Esophagus squamous epithelium (tissue), 5 donors: ENCODE data around the gene SPTLC2. TPM values are rescaled to one million over a fixed set of nuclear protein-coding genes. Genes with fewer than 3 reads are reported as not detected.
A peak's percentile ranks its signal among the peaks of the same experiment; 100 is the strongest.

Experiments used
- DNase-seq: peaks from one replicate; lab custom pipeline; 2025; lab: John Stamatoyannopoulos, UW
- H3K27ac ChIP-seq, 4 donors: fragments of 200-600 bp; sonication (generic); one replicate each; pipeline ENCODE4 v1.5.1; 2016 to 2019; ENCODE audit warnings: mild to moderate bottlenecking in 1 of 4
- H3K27me3 ChIP-seq, 4 donors: fragments of 200-600 bp; sonication (generic); 1 replicate in 3 of 4; 2 replicates in 1 of 4; pipeline versions ENCODE4 v1.5.1 to v1.6.0; 2017 to 2021; ENCODE audit warnings: antibody characterized with exemption in 1 of 4
- H3K36me3 ChIP-seq, 3 donors: fragments of 200-600 bp; sonication (generic); one replicate each; pipeline ENCODE4 v1.5.1; 2016 to 2019
- H3K4me1 ChIP-seq, 3 donors: fragments of 200-600 bp; sonication (generic); one replicate each; pipeline ENCODE4 v1.5.1; 2017 to 2019
- H3K4me3 ChIP-seq, 4 donors: fragments of 200-600 bp; sonication (generic); 1 replicate in 3 of 4; 2 replicates in 1 of 4; pipeline ENCODE4 v1.5.1; 2016 to 2019; ENCODE audit warnings: mild to moderate bottlenecking in 2 of 4, moderate library complexity in 1 of 4
- H3K9me3 ChIP-seq, 3 donors: fragments of 200-600 bp; sonication (generic); one replicate each; pipeline ENCODE4 v1.5.1; 2016 to 2019
- POLR2A ChIP-seq, 4 donors: fragments of 450-650 bp; IDR thresholded peaks; one replicate each; pipeline ENCODE4 v1.6.1; 2017; ENCODE audit warnings: antibody characterized with exemption in 4 of 4, mild to moderate bottlenecking in 4 of 4, moderate library complexity in 3 of 4
- WGBS, 2 donors: methylation state at CpG; one replicate each; pipeline ENCODE4 v1.1.5; 2018; 5-methylcytosine and 5-hydroxymethylcytosine counted together
- intact Hi-C: fragments of 100-400 bp; cut with DNase I; formaldehyde crosslinking; loops from one replicate; pipeline ENCODE4 v1.15.0; 2022
- total RNA-seq, 4 donors: library from RNA; depleted of rRNA; stranded (reverse); fragments of >200 nt; gene quantifications; one replicate each; pipeline ENCODE4 v1.1.0, GENCODE V29; 2016
- TF ChIP-seq, protein P1 (sequence below), 6 experiments: fragments of 450-650 bp in 4 of 6; fragments of 200-600 bp in 2 of 6; sonication (generic) in 2 of 6; IDR thresholded peaks; one replicate each; pipeline ENCODE4 v1.5.1; 2016 to 2019; ENCODE audit warnings: antibody characterized with exemption in 6 of 6, mild to moderate bottlenecking in 4 of 6, moderate library complexity in 4 of 6
- donor health status: DM: yes; HTN: yes; CAD: no.

SPTLC2 gene
- total RNA-seq, 4 donors from 2014 or later: 35.1 to 50.5 (median 39.9) TPM

- TF ChIP-seq, protein P1, sequence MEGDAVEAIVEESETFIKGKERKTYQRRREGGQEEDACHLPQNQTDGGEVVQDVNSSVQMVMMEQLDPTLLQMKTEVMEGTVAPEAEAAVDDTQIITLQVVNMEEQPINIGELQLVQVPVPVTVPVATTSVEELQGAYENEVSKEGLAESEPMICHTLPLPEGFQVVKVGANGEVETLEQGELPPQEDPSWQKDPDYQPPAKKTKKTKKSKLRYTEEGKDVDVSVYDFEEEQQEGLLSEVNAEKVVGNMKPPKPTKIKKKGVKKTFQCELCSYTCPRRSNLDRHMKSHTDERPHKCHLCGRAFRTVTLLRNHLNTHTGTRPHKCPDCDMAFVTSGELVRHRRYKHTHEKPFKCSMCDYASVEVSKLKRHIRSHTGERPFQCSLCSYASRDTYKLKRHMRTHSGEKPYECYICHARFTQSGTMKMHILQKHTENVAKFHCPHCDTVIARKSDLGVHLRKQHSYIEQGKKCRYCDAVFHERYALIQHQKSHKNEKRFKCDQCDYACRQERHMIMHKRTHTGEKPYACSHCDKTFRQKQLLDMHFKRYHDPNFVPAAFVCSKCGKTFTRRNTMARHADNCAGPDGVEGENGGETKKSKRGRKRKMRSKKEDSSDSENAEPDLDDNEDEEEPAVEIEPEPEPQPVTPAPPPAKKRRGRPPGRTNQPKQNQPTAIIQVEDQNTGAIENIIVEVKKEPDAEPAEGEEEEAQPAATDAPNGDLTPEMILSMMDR (IDR thresholded peaks at IDR 0.05): no peak
- TF ChIP-seq POLR2A (IDR thresholded peaks at IDR 0.05): no peak
- WGBS, 2 donors: 66% methylated on average over 5 of the region's 5 CpGs
- intact Hi-C loops: no loop called here
- Histone ChIP-seq H3K9me3 (no peaks in the 10 kb centered on the region), H3K4me1 (peaks cover 0 to 15% (median 0%) of the 10 kb centered on the region in 3 donors), H3K4me3 (no peak overlapping the region), H3K36me3 (no peaks in the 10 kb centered on the region), H3K27ac (peak overlapping the region in 1 of 4 donors; percentile 1), H3K27me3 (peaks cover 0 to 5% (median 0%) of the 10 kb centered on the region in 4 donors)
- DNase-seq: no peak
Observed at GRCh38 chr14:77657280-77657679, 40.8 kb upstream of the SPTLC2 start.

GRCh38 chr14:77654001-77654441, 37.6 kb upstream of the SPTLC2 start:
- DNase-seq: no peak
- Histone ChIP-seq H3K27ac (no peak overlapping the region), H3K4me1 (no peaks in the 10 kb centered on the region), H3K9me3 (no peaks in the 10 kb centered on the region), H3K4me3 (no peak overlapping the region), H3K27me3 (no peaks in the 10 kb centered on the region), H3K36me3 (no peaks in the 10 kb centered on the region)
- intact Hi-C loops: no loop called here
- 40 to 64% methylated on average over 1 to 5 of the region's 11 CpGs for WGBS, 2 donors
- TF ChIP-seq, protein P1 (IDR thresholded peaks at IDR 0.05): no peak
- TF ChIP-seq POLR2A (IDR thresholded peaks at IDR 0.05): no peak

DNA sequence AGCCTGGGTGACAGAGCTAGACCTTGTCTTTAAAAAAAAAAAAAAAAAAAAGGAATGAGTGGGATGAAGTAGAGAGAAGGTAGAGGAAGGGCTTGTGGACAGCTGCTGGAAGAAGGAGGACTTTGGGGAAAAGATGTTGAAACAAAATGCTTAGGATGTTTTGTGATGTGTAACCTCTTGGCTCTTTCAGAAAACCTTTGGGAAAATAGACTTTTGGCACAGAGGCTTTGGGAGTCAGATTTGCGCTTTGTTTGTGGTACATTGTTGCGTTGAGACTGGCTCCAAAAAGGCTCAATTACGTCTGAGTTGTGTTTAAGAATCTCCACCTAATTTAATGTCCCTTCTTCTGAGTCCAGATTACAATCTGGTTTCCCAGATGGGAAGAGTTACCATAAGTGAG, 32.9 kb upstream of the SPTLC2 start:
- WGBS, 2 donors: 88% methylated on average over 3 of the region's 3 CpGs
- DNase-seq: no peak
- Histone ChIP-seq H3K4me3 (no peak overlapping the region), H3K27me3 (no peaks in the 10 kb centered on the region), H3K36me3 (no peaks in the 10 kb centered on the region), H3K9me3 (no peaks in the 10 kb centered on the region), H3K4me1 (no peaks in the 10 kb centered on the region), H3K27ac (no peak overlapping the region)
- TF ChIP-seq, protein P1 (IDR thresholded peaks at IDR 0.05): no peak
- TF ChIP-seq POLR2A (IDR thresholded peaks at IDR 0.05): no peak
- intact Hi-C loops: no loop called here

DNA sequence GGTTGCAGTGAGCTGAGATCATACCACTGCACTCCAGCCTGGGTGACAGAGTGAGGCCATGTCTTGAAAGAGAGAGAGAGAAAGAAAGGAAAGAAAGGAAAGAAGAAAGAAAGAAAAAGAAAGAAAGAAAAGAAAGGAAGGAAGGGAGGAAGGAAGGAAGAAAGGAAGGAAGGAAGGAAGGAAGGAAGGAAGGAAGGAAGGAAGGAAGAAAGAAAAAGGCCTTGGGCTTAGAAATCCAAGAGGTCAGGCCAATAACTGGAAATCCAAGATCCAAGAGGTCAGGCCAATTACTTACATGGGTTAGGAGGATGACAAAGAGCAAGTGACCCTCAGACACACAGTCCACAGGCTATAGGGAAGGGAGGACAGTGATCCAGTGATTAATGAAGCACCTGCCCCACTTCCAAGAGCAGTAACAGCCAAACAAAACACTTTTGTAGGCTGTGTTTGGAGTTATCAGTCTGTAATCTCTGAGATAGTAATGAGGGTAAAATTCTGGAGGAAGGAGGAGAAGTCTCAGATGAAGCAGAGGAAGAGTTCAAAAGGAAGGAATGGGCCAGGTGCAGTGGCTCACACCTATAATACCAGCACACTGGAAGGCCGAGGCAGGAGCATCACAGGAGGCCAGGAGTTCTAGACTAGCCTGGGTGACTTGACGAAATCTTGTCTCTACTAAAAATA, 32.2 kb upstream of the SPTLC2 start:
- no peak overlapping the region for H3K27ac ChIP-seq
- H3K4me1 ChIP-seq: no peaks in the 10 kb centered on the region
- no peak overlapping the region for H3K4me3 ChIP-seq
- no peaks in the 10 kb centered on the region for H3K9me3 ChIP-seq
- intact Hi-C loops: no loop called here
- no peaks in the 10 kb centered on the region for H3K36me3 ChIP-seq
- no peak for TF ChIP-seq POLR2A (IDR thresholded peaks at IDR 0.05)
- no peaks in the 10 kb centered on the region for H3K27me3 ChIP-seq
- WGBS, 2 donors: 33 to 36% methylated on average over 2 of the region's 2 CpGs
- no peak for DNase-seq

- Histone ChIP-seq H3K27ac (no peak overlapping the region), H3K36me3 (no peaks in the 10 kb centered on the region), H3K27me3 (no peaks in the 10 kb centered on the region), H3K4me1 (no peaks in the 10 kb centered on the region), H3K9me3 (no peaks in the 10 kb centered on the region), H3K4me3 (no peak overlapping the region)
- TF ChIP-seq, protein P1 (IDR thresholded peaks at IDR 0.05): no peak
- TF ChIP-seq POLR2A (IDR thresholded peaks at IDR 0.05): no peak
- intact Hi-C loops: no loop called here
- no peak for DNase-seq
- WGBS, 2 donors: 83 to 94% methylated on average over 2 of the region's 2 CpGs
Observed at GRCh38 chr14:77647853-77648252, 31.4 kb upstream of the SPTLC2 start.
